Hepatocyte (in vitro differentiated cells): Measurements from ENCODE around the gene MEGF11. TPM values are rescaled to one million over a fixed set of nuclear protein-coding genes. Genes with fewer than 3 reads are reported as not detected.

Source experiments
- DNase-seq: peaks from one replicate; pipeline ENCODE4 v3.0.0-alpha.2; 2016; ENCODE audit warnings: low spot score
- H2AFZ ChIP-seq: fragments of 200-600 bp; sonication (generic); 2 replicates; pipeline ENCODE4 v1.6.0; 2016; ENCODE audit warnings: antibody characterized with exemption, mild to moderate bottlenecking
- H3K27ac ChIP-seq: fragments of 200-600 bp; sonication (generic); 2 replicates; pipeline ENCODE4 v1.5.1; 2016; ENCODE audit warnings: mild to moderate bottlenecking
- H3K27me3 ChIP-seq: fragments of 200-600 bp; sonication (generic); 2 replicates; pipeline ENCODE4 v1.6.1; 2016
- H3K36me3 ChIP-seq: fragments of 200-600 bp; sonication (generic); replicated peaks from 2 replicates; pipeline ENCODE4 v1.5.1; 2016; ENCODE audit warnings: low read depth; ENCODE audit not compliant: insufficient read depth
- H3K4me1 ChIP-seq: fragments of 200-600 bp; sonication (generic); 2 replicates; pipeline ENCODE4 v1.5.1; 2016; ENCODE audit warnings: mild to moderate bottlenecking, moderate library complexity; ENCODE audit not compliant: insufficient read depth
- H3K4me2 ChIP-seq: fragments of 200-600 bp; sonication (generic); 2 replicates; pipeline ENCODE4 v1.6.0; 2016
- H3K4me3 ChIP-seq: fragments of 200-600 bp; sonication (generic); 2 replicates; pipeline ENCODE4 v1.5.1; 2016; ENCODE audit warnings: mild to moderate bottlenecking
- H3K79me2 ChIP-seq: fragments of 200-600 bp; sonication (generic); 2 replicates; pipeline ENCODE4 v1.6.0; 2017; ENCODE audit warnings: mild to moderate bottlenecking
- H3K9me2 ChIP-seq: fragments of 200-600 bp; sonication (generic); replicated peaks from 2 replicates; pipeline ENCODE4 v1.6.0; 2017; ENCODE audit warnings: mild to moderate bottlenecking; ENCODE audit not compliant: insufficient read depth
- H3K9me3 ChIP-seq: fragments of 200-600 bp; sonication (generic); 2 replicates; pipeline ENCODE4 v1.5.1; 2016; ENCODE audit warnings: low read depth, mild to moderate bottlenecking
- H4K20me1 ChIP-seq: fragments of 200-600 bp; sonication (generic); 2 replicates; pipeline ENCODE4 v1.6.0; 2016; ENCODE audit warnings: mild to moderate bottlenecking; ENCODE audit not compliant: insufficient read depth, poor library complexity, severe bottlenecking
- EZH2 ChIP-seq: fragments of 200-600 bp; sonication (generic); IDR thresholded peaks from 2 replicates; pipeline ENCODE4 v1.6.1; 2016; ENCODE audit warnings: antibody characterized with exemption, mild to moderate bottlenecking, borderline replicate concordance
- EZH2phosphoT487 ChIP-seq: fragments of 200-600 bp; sonication (generic); IDR thresholded peaks from one replicate; pipeline ENCODE4 v1.6.1; 2018; ENCODE audit warnings: antibody characterized with exemption, mild to moderate bottlenecking, low read depth, moderate library complexity; ENCODE audit not compliant: unreplicated experiment, severe bottlenecking
- WGBS: methylation state at CpG from one replicate; pipeline ENCODE4 v1.1.6; 2016; ENCODE audit warnings: low lambda C conversion rate; ENCODE audit errors: missing lambda C conversion rate; 5-methylcytosine and 5-hydroxymethylcytosine counted together
- polyA plus RNA-seq: library from polyadenylated mRNA; unstranded; fragments of >200 nt; fragmentation: Nextera tagmentation; extraction: Ambion mirVana; gene quantifications from 2 replicates; pipeline ENCODE4 v1.2.1, GENCODE V29; 2016
- total RNA-seq: library from RNA; depleted of rRNA; stranded (reverse); fragments of >200 nt; gene quantifications from 2 replicates; pipeline ENCODE4 v1.2.3, GENCODE V29; 2014
- TF ChIP-seq, protein P1 (sequence below): fragments of 200-600 bp; sonication (generic); IDR thresholded peaks from 2 replicates; pipeline ENCODE4 v1.5.1; 2016; ENCODE audit warnings: antibody characterized with exemption, mild to moderate bottlenecking; ENCODE audit not compliant: poor library complexity

The MEGF11 gene
- total and polyA plus RNA-seq, 2 experiments from 2014 or later = 0.07 to 0.25 TPM

DNA sequence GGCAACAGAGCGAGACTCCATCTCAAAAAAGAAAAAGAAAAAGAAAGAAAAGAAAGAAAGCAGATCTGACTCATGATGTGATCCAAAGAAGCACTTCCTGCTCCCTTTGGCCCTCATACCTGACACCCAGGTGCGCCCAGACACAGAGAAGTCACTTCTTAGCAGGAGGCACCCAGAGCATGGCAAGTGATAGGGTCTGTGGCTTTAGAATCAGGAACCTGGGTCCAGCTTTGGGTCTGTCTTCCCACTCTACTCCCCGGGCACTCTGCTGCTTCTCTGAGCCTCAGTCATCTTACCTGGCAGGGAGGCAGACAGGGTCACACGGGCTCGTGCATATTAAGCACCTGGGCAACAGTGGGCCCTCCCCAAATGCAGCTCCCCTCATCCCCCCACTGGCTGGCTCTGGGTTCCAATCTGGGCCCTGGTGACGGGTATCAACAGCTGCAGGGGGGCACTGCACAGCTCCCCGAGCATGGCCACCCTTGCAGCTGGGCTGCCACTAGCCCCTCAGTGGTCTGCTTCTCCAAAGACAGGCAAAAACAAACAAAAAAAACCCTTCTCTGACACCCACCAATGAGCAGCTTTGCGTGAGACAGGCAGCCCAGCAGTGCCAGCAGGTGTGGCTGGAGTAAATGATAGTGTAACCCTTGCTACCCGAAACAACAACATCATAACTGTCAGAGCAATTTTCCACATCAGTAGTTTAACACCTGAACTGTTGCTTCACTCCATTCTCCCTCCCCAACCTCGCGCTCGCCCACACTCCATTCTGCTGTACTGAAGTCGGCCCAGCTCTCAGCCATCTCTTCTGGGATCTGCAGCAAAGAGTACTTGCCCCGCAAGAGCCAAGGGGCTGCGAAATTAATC, 99.8 kb downstream of the MEGF11 start:
- Histone ChIP-seq H3K9me2 (no peaks in the 10 kb centered on the region), H3K36me3 (no peaks in the 10 kb centered on the region), H3K4me3 (no peak overlapping the region), H2AFZ (no peak overlapping the region), H3K4me1 (no peaks in the 10 kb centered on the region), H3K79me2 (no peaks in the 10 kb centered on the region), H3K27ac (no peak overlapping the region), H3K4me2 (no peak overlapping the region), H3K27me3 (peaks cover 15% of the 10 kb centered on the region), H3K9me3 (no peaks in the 10 kb centered on the region), H4K20me1 (no peaks in the 10 kb centered on the region)
- no peak for DNase-seq
- 84% methylated on average over 15 of the region's 15 CpGs for WGBS
- TF ChIP-seq EZH2phosphoT487 (no peak), EZH2 (no peak)
- TF ChIP-seq, protein P1, sequence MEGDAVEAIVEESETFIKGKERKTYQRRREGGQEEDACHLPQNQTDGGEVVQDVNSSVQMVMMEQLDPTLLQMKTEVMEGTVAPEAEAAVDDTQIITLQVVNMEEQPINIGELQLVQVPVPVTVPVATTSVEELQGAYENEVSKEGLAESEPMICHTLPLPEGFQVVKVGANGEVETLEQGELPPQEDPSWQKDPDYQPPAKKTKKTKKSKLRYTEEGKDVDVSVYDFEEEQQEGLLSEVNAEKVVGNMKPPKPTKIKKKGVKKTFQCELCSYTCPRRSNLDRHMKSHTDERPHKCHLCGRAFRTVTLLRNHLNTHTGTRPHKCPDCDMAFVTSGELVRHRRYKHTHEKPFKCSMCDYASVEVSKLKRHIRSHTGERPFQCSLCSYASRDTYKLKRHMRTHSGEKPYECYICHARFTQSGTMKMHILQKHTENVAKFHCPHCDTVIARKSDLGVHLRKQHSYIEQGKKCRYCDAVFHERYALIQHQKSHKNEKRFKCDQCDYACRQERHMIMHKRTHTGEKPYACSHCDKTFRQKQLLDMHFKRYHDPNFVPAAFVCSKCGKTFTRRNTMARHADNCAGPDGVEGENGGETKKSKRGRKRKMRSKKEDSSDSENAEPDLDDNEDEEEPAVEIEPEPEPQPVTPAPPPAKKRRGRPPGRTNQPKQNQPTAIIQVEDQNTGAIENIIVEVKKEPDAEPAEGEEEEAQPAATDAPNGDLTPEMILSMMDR = no peak

DNA sequence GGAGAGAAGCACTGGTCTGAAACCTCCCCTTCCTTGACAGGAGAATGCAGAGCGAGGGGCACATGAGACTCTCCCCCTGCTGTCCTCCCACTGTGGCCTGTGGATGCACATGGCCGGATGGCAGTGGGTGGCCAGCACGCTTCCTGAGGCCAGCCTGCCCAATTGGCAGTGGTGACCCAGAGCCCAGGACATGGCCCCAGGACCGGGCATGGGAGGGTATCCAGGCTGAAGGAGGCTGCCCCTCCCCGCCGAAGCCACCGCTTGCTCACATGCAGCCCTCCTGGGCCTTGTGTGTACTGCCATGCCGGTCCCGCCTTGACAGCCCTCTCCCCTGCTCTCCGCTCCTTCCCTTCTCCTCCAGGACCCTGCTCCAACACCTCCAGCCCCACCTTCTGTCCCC, 100.9 kb downstream of the MEGF11 start:
- Histone ChIP-seq H3K27me3 (peaks cover 11% of the 10 kb centered on the region), H3K79me2 (no peaks in the 10 kb centered on the region), H3K4me2 (no peak overlapping the region), H3K9me2 (no peaks in the 10 kb centered on the region), H3K9me3 (no peaks in the 10 kb centered on the region), H3K27ac (no peak overlapping the region), H3K4me1 (no peaks in the 10 kb centered on the region), H4K20me1 (no peaks in the 10 kb centered on the region), H2AFZ (no peak overlapping the region), H3K4me3 (no peak overlapping the region), H3K36me3 (no peaks in the 10 kb centered on the region)
- TF ChIP-seq EZH2phosphoT487 (no peak), EZH2 (no peak)
- TF ChIP-seq, protein P1 = no peak
- 91% methylated on average over 10 of the region's 10 CpGs for WGBS
- DNase-seq = no peak

DNA sequence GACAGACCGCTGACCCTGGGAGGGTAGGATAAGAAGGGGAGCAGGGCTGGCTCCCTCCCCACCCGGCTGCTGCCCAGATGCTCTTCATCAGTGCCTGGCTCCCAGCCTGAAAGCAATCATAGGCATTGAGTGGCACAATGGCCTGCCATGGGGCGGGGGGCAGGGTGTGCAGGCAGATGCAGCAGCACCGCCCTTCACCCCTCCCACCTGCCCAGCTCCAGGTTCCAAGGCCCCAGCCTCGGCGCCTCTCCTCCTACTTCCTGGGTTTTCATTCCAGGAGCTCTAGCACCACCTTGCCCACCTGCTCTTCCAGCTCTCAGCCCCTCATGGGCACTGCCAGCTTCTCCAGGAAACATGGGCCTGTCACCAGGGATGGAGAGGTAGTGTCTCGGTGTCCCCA, 101.7 kb downstream of the MEGF11 start:
- Histone ChIP-seq H4K20me1 (no peaks in the 10 kb centered on the region), H3K4me3 (no peak overlapping the region), H3K9me3 (no peaks in the 10 kb centered on the region), H3K27ac (no peak overlapping the region), H3K9me2 (no peaks in the 10 kb centered on the region), H3K36me3 (no peaks in the 10 kb centered on the region), H2AFZ (no peak overlapping the region), H3K4me2 (no peak overlapping the region), H3K27me3 (peaks cover 11% of the 10 kb centered on the region), H3K4me1 (no peaks in the 10 kb centered on the region), H3K79me2 (no peaks in the 10 kb centered on the region)
- DNase-seq = no peak
- WGBS = 63% methylated on average over 7 of the region's 7 CpGs
- no peak for TF ChIP-seq EZH2phosphoT487
- TF ChIP-seq, protein P1 = peak; percentile 4
